Measurements from ENCODE around the gene EYA4.

DNA sequence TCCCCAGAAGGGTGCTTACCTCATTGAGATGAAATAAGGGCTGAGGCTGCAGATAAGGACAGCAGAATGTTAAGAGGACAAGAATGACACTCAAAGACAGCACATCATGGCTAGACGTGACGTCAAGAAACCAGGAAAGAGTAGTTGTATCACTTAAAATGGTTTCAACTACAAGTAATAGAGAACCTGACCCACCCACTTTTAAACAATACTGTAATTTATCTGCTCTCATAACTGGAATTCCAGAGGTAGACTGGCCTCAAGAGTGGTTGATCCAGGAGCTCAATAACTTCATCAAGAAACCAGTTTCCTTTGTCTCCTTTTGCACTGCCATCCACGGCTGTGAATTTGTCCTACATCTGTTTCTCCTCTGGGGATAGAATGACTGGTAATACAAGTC lies 187.1 kb downstream of the EYA4 start:
- TF ChIP-seq POLR2A (IDR thresholded peaks at IDR 0.05; ENCODE audit: low read depth, low read length), result no peak
- TF ChIP-seq MAZ (IDR thresholded peaks at IDR 0.05; ENCODE audit: borderline replicate concordance, low read depth, low read length), result no peak
- TF ChIP-seq CTCF (conservative IDR thresholded peaks at IDR 0.05; ENCODE audit: low read depth, low read length), result no peak

All from IMR-90 (cell line).